CD14-positive monocyte (primary cell): ENCODE results near the gene CCNY. TPM values are rescaled to one million over a fixed set of nuclear protein-coding genes. Genes with fewer than 3 reads are reported as not detected.
"Not testable (repeated sequence)": the region's sequence is repeated elsewhere in the genome, so short reads cannot be mapped to it uniquely, and the experiment has no call there.

Source experiments
- DNase-seq, 3 donors: peaks; one replicate each; pipeline ENCODE4 v3.0.0-alpha.2; 2011 to 2022
- H2AFZ ChIP-seq: 2 replicates; pipeline ENCODE4 v1.6.0; 2012; ENCODE audit warnings: mild to moderate bottlenecking, low read depth, low read length, inconsistent platforms; ENCODE audit not compliant: insufficient read depth, poor library complexity, severe bottlenecking
- H3K27ac ChIP-seq, 2 donors: 1 replicate in 1 of 2; 2 replicates in 1 of 2; pipeline ENCODE4 v1.5.1; 2012 to 2013; ENCODE audit warnings: low read length in 2 of 2, control low read depth in 1 of 2, inconsistent platforms in 1 of 2, low read depth in 1 of 2, mild to moderate bottlenecking in 1 of 2
- H3K27me3 ChIP-seq, 2 donors: one replicate each; pipeline versions ENCODE4 v1.6.0 to v1.6.1; 2011 to 2013; ENCODE audit warnings: low read length in 2 of 2; ENCODE audit not compliant: control insufficient read depth in 2 of 2, insufficient read depth in 2 of 2
- H3K36me3 ChIP-seq, 2 donors: replicated peaks in 1 of 2; 1 replicate in 1 of 2; 2 replicates in 1 of 2; pipeline versions ENCODE4 v1.5.1 to v1.6.1; 2012 to 2013; ENCODE audit warnings: low read length in 2 of 2, control low read depth in 1 of 2, inconsistent platforms in 1 of 2, mild to moderate bottlenecking in 1 of 2; ENCODE audit not compliant: insufficient read depth in 2 of 2, control insufficient read depth in 1 of 2
- H3K4me1 ChIP-seq, 2 donors: 1 replicate in 1 of 2; 2 replicates in 1 of 2; pipeline versions ENCODE4 v1.5.1 to v1.6.1; 2012 to 2013; ENCODE audit warnings: low read length in 2 of 2, control low read depth in 1 of 2, inconsistent platforms in 1 of 2, mild to moderate bottlenecking in 1 of 2, moderate library complexity in 1 of 2; ENCODE audit not compliant: insufficient read depth in 2 of 2, control insufficient read depth in 1 of 2
- H3K4me2 ChIP-seq: replicated peaks from 2 replicates; pipeline ENCODE3; 2012; ENCODE audit warnings: low read length, moderate library complexity, mild to moderate bottlenecking; ENCODE audit not compliant: poor library complexity, severe bottlenecking; ENCODE audit errors: extremely low read depth
- H3K4me3 ChIP-seq, 3 experiments: fragments of 200-600 bp in 1 of 3; sonication (generic) in 1 of 3; replicated peaks in 1 of 3; 1 replicate in 2 of 3; 2 replicates in 1 of 3; pipeline ENCODE4 v1.5.1; 2011 to 2013; ENCODE audit warnings: low read length in 3 of 3, mild to moderate bottlenecking in 3 of 3, control low read depth in 2 of 3, low read depth in 2 of 3, inconsistent platforms in 1 of 3, moderate library complexity in 1 of 3
- H3K79me2 ChIP-seq: 2 replicates; pipeline ENCODE4 v1.6.0; 2012; ENCODE audit warnings: mild to moderate bottlenecking, control low read depth, inconsistent platforms, low read length, moderate library complexity; ENCODE audit not compliant: insufficient read depth
- H3K9ac ChIP-seq: 2 replicates; pipeline ENCODE4 v1.6.0; 2017; ENCODE audit warnings: low read length, mild to moderate bottlenecking; ENCODE audit not compliant: insufficient read depth, poor library complexity, severe bottlenecking
- H3K9me3 ChIP-seq, 2 donors: replicated peaks in 1 of 2; 1 replicate in 1 of 2; 2 replicates in 1 of 2; pipeline versions ENCODE4 v1.5.1 to v1.6.1; 2012 to 2013; ENCODE audit warnings: low read length in 2 of 2, control low read depth in 1 of 2; ENCODE audit not compliant: control insufficient read depth in 1 of 2, insufficient read depth in 1 of 2
- H4K20me1 ChIP-seq: 2 replicates; pipeline ENCODE4 v1.6.0; 2012; ENCODE audit warnings: mild to moderate bottlenecking, low read length, control low read depth, moderate library complexity; ENCODE audit not compliant: insufficient read depth
- H3K27ac Mint-ChIP-seq, 7 donors: one replicate each; pipeline ENCODE4 v1.8.0; 2020; ENCODE audit warnings: mild to moderate bottlenecking in 7 of 7, mixed read lengths in 7 of 7, moderate library complexity in 6 of 7, inconsistent platforms in 2 of 7
- H3K27me3 Mint-ChIP-seq, 3 donors: one replicate each; pipeline ENCODE4 v1.8.0; 2021 to 2022; ENCODE audit warnings: low read depth in 3 of 3, mild to moderate bottlenecking in 3 of 3, mixed read lengths in 3 of 3, moderate library complexity in 3 of 3, inconsistent platforms in 1 of 3
- H3K36me3 Mint-ChIP-seq, 2 donors: one replicate each; pipeline ENCODE4 v1.8.0; 2020; ENCODE audit warnings: mixed read lengths in 2 of 2, inconsistent platforms in 1 of 2, mild to moderate bottlenecking in 1 of 2
- H3K4me1 Mint-ChIP-seq: one replicate; pipeline ENCODE4 v1.8.0; 2020; ENCODE audit warnings: mild to moderate bottlenecking, mixed read lengths
- H3K4me3 Mint-ChIP-seq, 2 donors: one replicate each; pipeline ENCODE4 v1.8.0; 2020; ENCODE audit warnings: mild to moderate bottlenecking in 2 of 2, mixed read lengths in 2 of 2, moderate library complexity in 1 of 2
- H3K9me3 Mint-ChIP-seq, 7 donors: one replicate each; pipeline ENCODE4 v1.8.0; 2020 to 2022; ENCODE audit warnings: mixed read lengths in 7 of 7, mild to moderate bottlenecking in 6 of 7, moderate library complexity in 6 of 7, inconsistent platforms in 2 of 7
- CTCF ChIP-seq: fragments of 200-600 bp; IDR thresholded peaks from one replicate; pipeline ENCODE4 v1.8.0; 2022; ENCODE audit warnings: antibody characterized with exemption, mild to moderate bottlenecking
- WGBS: methylation state at CpG from one replicate; pipeline ENCODE4 v1.1.5; 2013; ENCODE audit warnings: missing lambda C conversion rate; ENCODE audit not compliant: insufficient coverage; 5-methylcytosine and 5-hydroxymethylcytosine counted together
- intact Hi-C, 2 donors: fragments of 100-400 bp; cut with micrococcal nuclease; formaldehyde crosslinking; loops; one replicate each; pipeline versions ENCODE4 v1.15.0 to v1.15.1; 2023
- polyA plus RNA-seq, 3 donors: library from polyadenylated mRNA; depleted of rRNA in 1 of 3; unstranded in 2 of 3; stranded (reverse) in 1 of 3; fragments of 300-500 nt in 2 of 3; fragments of >200 nt in 1 of 3; fragmentation: Illumina TruSeq in 2 of 3; gene quantifications; 1 replicate in 2 of 3; 2 replicates in 1 of 3; pipeline ENCODE4 v1.2.3, GENCODE V29; 2012 to 2021

The CCNY gene
- polyA plus RNA-seq, 3 donors: 39.9 to 116 (median 64.8) TPM

GRCh38 chr10:35536789-35537188 lies 200.5 kb downstream of the CCNY start:
- H3K36me3 ChIP-seq: peaks cover 53 to 82% of the 10 kb centered on the region in 2 donors
- H2AFZ ChIP-seq: no peak overlapping the region
- DNase-seq: no peak
- H3K9me3 ChIP-seq: peaks cover 14 to 20% of the 10 kb centered on the region in 2 donors
- Mint-ChIP-seq H3K27ac (peak overlapping the region in 2 of 7 donors; percentile 10 to 13), H3K4me3 (no peak overlapping the region), H3K36me3 (peaks cover 75 to 83% of the 10 kb centered on the region in 2 donors), H3K9me3 (peaks cover 13 to 25% (median 16%) of the 10 kb centered on the region in 7 donors), H3K27me3 (no peaks in the 10 kb centered on the region), H3K4me1 (peaks cover 13% of the 10 kb centered on the region)
- TF ChIP-seq CTCF: no peak
- H3K27ac ChIP-seq: no peak overlapping the region
- intact Hi-C loops: no loop called here
- H3K9ac ChIP-seq: no peak overlapping the region
- H3K27me3 ChIP-seq: no peaks in the 10 kb centered on the region
- peaks cover 60% of the 10 kb centered on the region for H4K20me1 ChIP-seq
- no peaks in the 10 kb centered on the region for H3K4me1 ChIP-seq
- no peak overlapping the region for H3K4me3 ChIP-seq
- 100% methylated on average over 3 of the region's 4 CpGs for WGBS
- H3K79me2 ChIP-seq: peaks cover 2% of the 10 kb centered on the region
- H3K4me2 ChIP-seq: no peak overlapping the region

DNA sequence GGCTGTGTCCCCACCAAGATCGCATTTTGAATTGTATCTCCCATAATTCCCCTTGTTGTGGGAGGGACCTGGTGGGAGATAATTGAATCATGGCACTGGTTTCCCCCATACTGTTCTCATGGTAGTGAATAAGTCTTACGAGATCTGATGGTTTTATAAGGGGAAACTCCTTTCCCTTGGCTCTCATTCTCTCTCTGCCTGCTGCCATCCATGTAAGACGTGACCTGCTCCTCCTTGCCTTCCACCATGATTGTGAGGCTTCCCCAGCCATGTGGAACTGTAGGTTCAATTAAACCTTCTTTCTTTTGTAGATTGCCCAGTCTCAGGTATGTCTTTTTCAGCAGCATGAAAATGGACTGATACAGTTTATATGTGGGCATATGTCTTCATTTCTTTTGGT lies 201.6 kb downstream of the CCNY start:
- peaks cover 60% of the 10 kb centered on the region for H4K20me1 ChIP-seq
- H3K27ac ChIP-seq, H3K79me2 ChIP-seq, H3K27me3 Mint-ChIP-seq, H3K4me3 Mint-ChIP-seq, H3K4me3 ChIP-seq, H3K27me3 ChIP-seq, H3K9ac ChIP-seq, H2AFZ ChIP-seq, intact Hi-C loops, H3K4me1 ChIP-seq, DNase-seq, H3K4me2 ChIP-seq: not testable (repeated sequence)
- H3K27ac Mint-ChIP-seq: peak overlapping the region in 3 of 7 donors; percentile 1 to 63 (median 13)
- H3K4me1 Mint-ChIP-seq: peaks cover 13% of the 10 kb centered on the region
- WGBS: no CpG with 5 or more reads among the region's 3 CpGs
- peaks cover 13 to 25% (median 16%) of the 10 kb centered on the region in 7 donors for H3K9me3 Mint-ChIP-seq
- peaks cover 74 to 83% of the 10 kb centered on the region in 2 donors for H3K36me3 Mint-ChIP-seq
- peaks cover 49 to 82% of the 10 kb centered on the region in 2 donors for H3K36me3 ChIP-seq
- H3K9me3 ChIP-seq: peaks cover 14 to 20% of the 10 kb centered on the region in 2 donors
